HG03521 (cell line): ENCODE measurements around the gene SUMO2.
A peak's percentile ranks its signal among the peaks of the same experiment; 100 is the strongest.
"Not testable (repeated sequence)": the region's sequence is repeated elsewhere in the genome, so short reads cannot be mapped to it uniquely, and the experiment has no call there.

ENCODE experiments used
- ATAC-seq: cut with Tn5 transposase; IDR thresholded peaks from one replicate; pipeline ENCODE4 v1.9.1; 2021; ENCODE audit warnings: mild to moderate bottlenecking, moderate library complexity; ENCODE audit not compliant: unreplicated experiment

The SUMO2 gene

DNA sequence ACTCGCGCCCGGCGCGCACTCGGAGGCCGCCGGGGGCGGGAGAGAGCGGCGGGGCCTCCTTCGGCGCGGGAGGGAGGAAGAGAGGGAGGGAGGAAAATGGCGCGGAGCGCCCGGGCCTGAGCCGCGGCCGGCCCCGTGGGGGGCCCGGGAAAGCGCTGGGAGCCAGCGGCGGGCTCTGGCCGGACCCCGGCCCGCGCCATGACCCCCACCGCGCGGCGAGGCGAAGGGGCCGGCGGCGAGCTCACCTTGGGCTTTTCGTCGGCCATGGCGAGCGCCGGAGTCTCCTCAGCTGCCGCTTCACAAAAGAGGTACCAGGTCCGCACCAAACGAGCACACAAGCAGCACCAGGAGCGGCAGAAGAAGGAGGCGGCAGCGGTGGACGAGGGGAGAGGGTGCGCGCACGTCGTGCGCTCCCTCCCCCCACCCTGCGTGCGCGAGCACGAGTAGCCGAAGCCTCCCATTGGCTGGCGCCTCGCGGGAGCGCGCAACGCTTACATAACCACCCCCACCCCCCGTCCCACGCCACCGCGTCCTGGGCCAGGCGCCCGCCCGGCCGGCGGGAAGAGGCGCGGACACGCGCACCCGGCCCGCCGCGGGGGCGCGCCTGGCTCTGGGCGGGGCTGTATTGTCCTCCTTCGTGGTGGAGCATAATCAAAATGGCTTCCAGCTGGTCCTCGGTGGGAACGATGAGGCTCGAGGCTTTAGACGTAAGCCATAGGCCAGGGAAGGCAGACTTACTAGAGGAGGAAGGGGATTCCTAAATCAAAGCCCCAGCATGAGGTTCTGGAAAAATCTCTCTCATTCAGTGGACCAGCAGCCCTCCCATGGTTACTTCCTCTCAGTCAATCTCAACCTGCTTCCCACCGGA lies at the start of gene SUMO2:
TSS of gene SUMO2 (minus strand) at position 391 of the 868 bp plus-strand sequence. CDS start at position 266, 125 bp downstream.
- ATAC-seq, result peak; percentile 72

DNA sequence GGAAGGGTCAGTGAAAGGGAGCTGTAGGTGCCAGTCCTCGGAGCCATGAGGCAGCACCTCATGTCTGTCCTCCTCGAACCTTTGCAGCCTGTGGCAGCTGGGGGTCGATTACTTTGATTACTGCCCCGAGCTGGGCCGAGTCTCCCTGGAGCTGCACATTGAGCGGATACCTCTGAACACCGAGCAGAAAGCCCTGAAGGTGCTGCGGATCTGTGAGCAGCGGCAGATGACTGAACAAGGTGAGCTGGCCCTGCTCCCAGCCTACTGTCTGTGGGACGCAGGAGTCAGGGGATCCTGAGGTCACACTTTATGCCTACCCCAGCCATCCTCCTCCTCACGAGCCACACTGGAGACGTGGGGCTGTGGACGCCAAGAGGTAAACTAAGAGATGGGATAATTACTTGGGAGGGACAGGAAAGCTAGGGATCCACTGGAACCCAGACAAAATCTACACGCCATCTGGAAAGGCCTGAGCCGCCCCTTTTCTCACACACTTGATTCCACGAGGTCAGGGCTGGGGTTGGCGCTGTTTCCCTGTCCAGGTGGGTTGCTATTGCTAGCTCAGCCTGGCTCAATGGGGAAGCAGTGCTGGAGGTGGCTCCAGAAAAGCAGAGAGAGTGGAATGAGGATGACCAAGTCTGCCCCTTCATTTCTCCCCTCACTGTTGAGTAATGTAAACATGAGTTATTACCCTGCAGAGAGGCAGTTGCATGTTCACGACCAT lies 49.1 kb upstream of the SUMO2 start:
- ATAC-seq, result no peak

DNA sequence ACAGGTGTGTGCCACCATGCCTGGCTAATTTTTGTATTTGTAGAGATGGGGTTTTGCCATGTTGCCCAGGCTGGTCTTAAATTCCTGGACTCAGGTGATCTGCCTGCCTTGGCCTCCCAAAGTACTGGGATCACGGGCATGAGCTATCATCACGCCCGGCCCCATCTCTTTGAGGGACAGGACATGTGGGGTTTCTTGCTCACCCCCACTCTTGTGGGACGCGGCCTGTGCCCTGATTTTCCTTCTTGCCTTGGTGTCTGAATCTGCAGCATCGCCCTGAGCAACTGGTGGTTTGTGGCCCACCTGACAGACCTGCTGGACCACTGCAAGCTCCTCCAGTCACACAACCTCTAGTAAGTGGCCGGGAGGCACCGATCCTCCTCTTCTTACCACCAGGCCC lies 48.3 kb upstream of the SUMO2 start:
- no peak for ATAC-seq

DNA sequence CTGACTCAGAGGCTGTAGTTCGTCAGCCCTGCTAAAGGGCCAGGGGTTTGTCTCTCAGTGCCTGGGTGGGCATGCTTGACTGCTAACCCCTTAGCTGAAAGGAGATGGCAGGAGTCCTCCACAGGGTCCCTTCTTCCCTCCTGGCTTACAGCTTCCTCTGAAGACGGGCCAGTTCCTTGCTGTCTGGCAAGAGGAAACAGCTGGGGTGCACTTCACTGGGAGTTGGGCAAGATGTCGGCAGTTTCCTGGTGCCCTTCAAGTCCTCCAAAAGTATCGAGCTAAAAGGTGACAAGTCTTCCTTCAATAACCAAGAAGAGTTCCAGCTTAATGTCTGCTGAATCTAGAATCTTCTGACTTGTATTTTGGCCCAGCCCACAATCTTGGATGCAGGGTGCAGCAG lies 46.1 kb upstream of the SUMO2 start:
- no peak for ATAC-seq

DNA sequence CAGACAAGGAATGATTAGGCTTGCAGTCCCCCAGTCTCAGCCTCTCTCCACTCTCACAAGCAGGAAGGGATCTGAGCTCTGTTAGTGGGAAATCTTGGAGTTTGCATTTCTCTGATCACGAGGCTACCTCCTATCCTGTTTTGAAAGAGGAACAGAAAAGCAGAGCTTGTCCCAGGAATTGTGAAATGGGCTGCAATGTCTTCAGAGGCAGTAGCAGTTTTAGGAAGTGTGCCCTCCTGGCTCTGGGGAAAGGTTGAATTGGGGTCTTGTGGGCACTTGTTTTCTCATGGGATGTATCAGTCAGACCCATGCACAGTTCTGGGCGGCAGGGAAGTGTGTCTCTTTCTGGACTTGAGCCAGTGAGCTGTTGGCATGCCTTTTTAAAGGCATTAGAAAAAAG lies 45.5 kb upstream of the SUMO2 start:
- ATAC-seq, result no peak

DNA sequence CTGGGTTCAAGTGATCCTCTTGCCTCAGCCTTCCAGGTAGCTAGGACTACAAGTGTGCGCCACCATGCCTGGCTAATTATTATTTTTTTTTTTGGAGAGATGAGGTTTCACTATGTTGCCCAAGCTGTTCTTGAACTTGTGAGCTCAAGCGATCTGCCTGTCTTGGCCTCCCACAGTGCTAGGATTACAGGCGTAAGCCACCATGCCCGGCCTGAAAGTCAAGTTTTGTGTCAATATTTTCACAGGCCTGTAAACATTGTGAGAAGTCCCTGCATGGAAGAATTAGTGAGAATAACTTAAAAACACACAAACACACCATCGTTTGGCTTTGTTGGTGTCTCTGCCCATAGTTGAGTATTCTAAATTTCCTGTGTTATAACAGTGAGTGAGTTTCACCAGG lies 45.0 kb upstream of the SUMO2 start:
- ATAC-seq, result no peak

DNA sequence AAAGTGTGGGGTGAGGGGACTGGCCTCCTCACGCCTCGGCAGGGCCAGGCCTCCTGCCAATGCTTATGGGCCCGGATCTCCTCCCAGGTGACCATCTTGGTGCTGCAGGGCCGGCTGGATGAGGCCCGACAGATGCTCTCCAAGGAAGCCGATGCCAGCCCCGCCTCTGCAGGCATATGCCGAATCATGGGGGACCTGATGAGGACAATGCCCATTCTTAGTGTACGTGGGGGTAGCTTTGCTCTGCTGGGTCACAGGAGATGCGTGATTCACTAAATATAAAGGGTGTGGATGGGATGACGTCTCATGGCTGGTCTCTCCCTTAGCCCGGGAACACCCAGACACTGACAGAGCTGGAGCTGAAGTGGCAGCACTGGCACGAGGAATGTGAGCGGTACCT lies 42.3 kb upstream of the SUMO2 start:
- no peak for ATAC-seq

DNA sequence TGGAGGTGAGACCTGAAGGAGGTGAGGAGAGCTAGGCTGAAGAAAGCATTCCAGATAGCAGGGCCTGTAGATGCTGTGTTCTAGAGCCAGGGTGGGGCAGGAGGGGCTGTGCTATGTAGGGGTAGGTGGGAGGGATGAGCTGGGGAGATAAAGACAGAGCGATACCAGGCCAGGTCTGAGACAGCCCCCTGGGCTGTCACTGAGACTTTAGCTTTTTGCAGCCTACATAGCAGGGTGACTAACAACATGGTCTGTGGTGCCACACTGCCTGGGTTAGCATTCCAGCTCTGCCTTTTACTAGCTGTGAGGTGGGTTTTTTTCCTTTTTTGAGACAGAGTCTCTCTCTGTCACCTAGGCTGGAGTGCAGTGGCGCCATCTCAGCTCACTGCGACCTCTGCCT lies 37.1 kb upstream of the SUMO2 start:
- no peak for ATAC-seq

DNA sequence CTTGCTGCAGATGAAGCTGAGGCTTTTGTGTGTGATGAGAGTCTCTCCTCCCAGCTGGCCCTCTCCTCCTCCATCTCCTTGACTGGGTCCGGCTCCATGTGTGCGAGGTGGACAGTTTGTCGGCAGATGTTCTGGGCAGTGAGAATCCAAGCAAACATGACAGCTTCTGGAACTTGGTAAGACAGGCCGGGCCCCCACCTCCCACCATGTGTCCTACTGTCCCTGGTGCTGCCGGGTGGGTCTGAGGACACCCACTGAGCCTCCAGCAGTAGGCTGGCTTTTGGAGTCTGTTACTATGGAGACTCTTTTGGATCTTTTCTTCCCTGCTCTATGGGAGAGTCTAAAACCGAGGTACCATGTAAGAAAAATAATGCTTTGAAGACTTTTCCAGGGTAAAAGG lies 35.4 kb upstream of the SUMO2 start:
- ATAC-seq, result no peak

DNA sequence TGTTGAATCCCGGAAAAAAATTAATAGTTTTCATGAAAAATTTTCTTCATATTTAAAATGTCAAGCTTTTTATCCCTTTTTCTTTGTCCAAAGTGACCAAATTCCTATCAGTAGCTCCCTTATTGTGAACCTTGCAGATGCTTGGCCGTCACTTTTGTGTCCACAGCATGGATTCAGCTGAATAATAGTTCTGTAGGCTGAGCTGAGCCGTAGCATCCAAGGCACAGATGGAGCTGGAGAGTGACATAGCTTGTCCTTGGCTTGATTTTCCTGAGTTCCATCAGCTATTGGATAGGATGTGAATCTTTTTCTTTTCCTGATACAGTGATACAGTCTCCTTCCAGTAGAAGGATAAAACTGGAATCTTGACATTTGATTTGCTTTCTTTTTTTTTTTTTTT lies 26.3 kb upstream of the SUMO2 start:
- no peak for ATAC-seq

DNA sequence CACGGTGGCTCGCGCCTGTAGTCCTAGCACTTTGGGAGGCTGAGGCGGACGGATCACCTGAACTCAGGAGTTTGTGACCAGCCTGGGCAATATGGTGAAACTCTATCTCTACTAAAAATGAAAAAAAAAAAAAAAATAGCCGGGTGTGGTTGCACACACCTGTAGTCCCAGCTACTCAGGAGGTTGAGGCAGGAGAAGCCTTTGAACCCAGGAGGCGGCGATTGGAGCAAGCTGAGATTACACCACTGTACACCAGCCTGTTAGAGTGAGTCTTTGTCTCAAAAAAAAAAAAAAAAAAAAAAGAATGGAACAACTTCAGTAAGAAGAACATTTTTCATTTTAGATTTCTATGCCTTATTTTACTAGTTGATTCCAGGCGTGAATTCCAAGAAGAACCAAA lies 25.4 kb upstream of the SUMO2 start:
- ATAC-seq, result no peak

DNA sequence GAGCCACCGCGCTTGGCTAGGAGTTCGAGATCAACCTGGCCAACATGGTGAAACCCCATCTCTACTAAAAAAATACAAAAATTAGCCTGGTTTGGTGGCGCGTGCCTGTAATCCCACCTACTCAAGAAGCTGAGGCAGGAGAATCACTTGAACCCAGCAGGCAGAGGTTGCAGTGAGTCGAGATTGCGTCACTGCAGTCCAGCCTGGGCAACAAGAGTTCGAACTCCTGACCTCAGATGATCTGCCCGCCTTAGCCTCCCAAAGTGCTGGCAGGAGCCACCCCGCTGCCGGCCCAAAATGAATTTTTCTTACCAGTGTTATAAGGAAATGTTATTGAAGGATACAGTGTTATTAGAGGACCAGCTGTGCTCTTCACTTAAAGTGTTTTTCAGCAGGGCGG lies 25.0 kb upstream of the SUMO2 start:
- ATAC-seq, result no peak

DNA sequence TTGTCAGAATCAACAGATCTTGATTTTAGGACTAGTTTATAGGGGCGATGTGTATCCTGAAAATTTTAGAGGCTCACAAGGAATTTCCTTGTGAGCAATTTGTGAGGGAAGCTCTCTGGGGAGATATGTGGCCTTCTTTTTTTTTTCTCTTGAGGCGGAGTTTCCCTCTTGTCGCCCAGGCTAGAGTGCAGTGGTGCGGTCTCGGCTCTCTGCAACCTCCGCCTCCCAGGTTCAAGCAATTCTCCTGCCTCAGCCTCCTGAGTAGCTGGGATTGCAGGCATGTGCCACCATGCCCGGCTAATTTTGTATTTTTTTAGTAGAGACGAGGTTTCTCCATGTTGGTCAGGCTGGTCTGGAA lies 24.3 kb upstream of the SUMO2 start:
- ATAC-seq, result not testable (repeated sequence)

DNA sequence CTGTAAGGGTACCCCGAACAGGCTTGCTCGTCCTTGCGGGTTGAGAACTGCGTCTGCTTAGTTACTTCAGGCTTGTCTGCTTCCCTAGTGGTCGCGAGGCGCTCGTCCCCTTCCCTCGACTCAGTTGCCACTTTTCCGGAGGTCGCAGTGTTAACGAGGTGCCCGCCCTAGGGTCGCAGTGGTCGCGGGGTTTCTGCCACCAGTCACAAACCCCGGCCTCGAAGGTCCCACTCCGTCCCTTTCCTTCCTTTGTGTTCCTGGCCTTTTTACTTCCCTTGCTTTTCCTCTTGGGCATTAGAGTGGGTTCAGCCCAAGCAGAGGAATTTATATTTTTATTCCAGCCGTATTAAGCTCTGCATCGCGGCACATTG lies 23.0 kb upstream of the SUMO2 start:
- no peak for ATAC-seq

DNA sequence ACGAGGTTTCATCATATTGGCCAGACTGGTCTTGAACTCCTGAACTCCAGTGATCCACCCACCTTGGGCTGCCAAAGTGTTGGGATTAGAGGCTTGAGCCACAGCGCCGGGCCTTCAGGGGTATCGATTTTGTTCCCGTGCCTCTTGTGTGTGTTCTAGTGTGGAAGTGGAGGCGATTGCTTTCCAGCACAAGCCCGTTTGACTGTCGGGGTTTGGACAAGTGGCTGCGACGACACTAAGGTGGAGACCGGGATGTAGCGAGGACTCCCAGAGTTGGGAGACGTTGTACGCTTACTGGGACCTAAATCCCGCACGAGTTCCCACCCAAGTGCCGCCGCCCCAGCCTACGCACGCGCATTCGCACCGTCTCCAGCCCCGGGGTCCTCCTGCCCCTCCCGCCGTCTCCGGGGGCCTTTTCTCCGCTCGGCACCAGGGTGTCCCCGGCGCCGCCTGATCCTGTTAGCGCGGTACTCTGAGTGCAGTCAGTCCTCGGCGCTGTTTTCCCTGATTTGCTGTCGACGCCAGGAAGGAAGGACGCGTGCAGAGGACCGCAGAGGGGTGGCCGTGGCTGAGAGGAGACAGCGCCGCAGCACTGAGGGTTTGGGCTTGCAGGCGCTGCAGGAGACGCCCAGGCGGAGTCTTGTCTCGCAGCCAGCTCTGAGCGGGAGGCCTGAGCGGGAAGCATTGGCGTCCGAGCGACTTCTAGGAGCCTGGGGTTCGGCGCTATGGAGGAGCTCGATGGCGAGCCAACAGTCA lies 22.5 kb upstream of the SUMO2 start, which contains the start of gene NUP85:
TSS of gene NUP85 (plus strand) at position 643 of the 756 bp plus-strand sequence. CDS start at position 726, 83 bp downstream.
- peak; percentile 70 for ATAC-seq

DNA sequence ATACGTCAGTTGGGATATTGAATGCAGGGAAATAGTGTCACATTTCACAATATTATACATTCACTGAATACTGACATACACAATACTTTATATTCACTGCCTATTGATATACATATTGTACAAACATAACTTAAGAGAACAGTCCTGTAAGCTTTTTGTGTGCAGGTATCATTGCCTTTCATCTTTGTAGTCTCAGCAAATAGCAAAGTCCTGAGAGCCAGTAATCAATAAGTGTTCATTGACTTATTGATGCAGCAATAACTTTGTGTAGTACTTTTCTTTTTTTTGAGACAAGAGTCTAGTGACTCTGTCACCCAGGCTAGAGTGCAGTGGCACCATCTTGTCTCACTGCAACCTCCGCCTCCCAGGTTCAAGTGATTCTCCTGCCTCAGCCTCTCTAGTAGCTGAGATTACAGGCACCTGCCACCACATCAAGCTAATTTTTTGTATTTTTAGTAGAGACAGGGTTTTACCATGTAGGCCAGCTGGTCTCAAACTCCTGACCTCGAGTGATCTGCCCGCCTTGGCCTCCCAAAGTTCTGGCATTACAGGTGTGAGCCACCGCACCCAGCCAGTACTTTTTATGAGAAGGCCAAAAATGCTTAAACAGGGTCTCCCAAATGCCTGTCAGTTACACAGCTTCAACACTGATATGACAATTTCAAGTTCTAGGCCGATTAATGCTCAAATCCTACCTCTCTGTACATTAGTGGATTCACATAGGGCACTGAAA lies 17.3 kb upstream of the SUMO2 start:
- ATAC-seq, result no peak

DNA sequence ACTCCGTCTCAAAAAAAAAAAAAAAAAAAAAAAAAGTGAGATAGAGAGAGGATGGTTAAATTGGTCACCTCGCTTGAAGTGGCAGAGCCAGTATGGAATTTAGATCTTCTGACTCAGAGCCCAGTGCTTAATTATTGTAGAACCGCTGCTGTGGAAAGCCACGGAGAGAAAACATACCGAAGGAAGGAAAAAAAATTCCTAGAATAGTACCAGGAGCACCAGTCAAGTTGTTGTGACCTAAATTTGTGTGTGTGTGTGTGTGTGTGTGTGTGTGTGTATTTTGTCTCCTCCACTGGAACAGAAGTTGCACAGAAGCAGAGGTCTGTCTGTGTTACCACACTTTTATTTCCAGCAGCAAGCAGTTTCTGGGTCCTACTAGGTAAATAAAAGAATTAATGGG lies 12.1 kb upstream of the SUMO2 start:
- no peak for ATAC-seq

DNA sequence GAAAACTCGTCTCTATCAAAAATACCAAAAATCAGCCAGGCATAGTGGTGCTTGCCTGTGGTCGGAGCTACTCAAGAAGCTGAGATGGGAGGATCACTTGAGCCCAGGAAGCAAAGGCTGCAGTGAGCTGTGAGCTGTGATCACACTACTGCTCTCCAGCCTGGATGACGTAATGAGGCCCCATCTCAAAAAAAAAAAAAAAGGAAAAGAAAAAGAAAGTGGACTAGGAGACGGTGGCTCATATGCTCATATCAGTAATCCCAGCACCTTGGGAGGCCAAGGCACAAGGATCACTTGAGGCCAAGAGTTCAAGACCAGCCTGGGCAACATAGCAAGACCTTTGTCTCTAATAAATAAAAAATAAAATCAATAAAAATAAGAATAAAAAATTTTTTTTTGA lies 8.8 kb upstream of the SUMO2 start:
- ATAC-seq, result no peak

DNA sequence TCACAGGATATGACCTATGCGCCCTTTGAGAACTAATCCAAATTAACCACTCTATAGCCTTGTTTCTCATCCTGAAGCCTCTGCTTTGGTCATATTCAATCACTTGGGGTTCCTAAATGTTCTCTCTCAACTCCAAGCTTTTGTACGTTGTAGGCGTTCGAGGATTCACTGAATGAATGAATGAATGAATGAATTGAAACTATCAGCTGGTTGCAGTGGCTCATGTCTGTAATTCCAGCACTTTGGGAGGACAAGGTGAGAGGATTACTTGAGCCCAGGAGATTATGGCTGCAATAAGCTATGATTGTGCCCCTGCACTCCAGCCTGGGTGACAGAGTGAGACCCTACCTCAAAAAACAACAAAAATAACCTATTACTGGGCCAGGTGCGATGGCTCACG lies 5.9 kb upstream of the SUMO2 start:
- no peak for ATAC-seq

DNA sequence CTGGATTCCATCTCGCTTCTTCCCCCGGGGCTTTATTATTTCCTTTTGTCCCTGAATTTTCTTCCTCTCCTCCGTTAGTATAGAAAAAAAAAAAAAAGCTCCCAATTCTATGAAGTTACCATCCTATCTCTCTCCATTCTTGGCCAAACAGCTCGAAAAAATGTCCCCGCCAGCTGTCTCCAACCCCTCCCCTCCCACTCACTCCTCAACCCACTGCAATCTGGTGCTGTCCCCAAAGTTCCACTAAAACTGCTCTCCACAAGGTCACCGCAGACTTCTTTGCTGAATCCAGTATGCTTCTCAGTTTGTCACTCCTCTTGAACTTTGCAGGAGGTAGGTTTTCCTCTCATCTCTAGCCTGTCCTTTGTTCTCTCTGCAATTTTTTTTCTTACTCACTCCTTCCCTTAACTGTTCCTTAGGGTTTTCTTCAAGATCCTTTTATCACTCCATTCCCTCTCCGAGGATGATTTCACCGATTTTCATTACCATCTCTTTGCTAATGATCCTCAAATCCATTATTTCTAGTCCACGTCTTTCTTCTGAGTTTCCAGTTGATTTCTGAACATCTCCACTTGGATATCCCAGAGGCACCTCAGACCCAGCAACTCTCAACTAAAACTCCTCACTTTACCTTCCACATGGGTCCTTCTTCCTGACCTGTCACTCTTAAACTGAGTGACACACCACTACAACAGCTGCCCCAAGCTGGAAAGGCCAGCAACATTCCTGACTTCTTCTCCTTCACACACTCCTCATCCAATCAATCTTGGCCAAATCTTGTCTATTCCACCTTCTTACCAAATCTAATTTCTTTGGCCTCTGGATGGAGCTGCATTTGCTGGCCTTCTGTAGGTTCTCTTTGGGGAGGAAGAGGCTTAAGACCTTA lies 1.5 kb upstream of the SUMO2 start:
- ATAC-seq, result no peak
